HG02840 (cell line): ENCODE data around the gene CYP2A6.
"Not testable (repeated sequence)": the region's sequence is repeated elsewhere in the genome, so short reads cannot be mapped to it uniquely, and the experiment has no call there.

Experiments
- ATAC-seq: cut with Tn5 transposase; IDR thresholded peaks from one replicate; pipeline ENCODE4 v1.9.1; 2021; ENCODE audit warnings: mild to moderate bottlenecking, moderate library complexity, moderate number of reproducible peaks; ENCODE audit not compliant: unreplicated experiment, low FRiP score

The CYP2A6 gene

GRCh38 chr19:40852467-40853152 lies 2.4 kb upstream of the CYP2A6 start:
- ATAC-seq: not testable (repeated sequence)

GRCh38 chr19:40846722-40847121 lies 3.5 kb downstream of the CYP2A6 start:
- ATAC-seq: not testable (repeated sequence)

DNA sequence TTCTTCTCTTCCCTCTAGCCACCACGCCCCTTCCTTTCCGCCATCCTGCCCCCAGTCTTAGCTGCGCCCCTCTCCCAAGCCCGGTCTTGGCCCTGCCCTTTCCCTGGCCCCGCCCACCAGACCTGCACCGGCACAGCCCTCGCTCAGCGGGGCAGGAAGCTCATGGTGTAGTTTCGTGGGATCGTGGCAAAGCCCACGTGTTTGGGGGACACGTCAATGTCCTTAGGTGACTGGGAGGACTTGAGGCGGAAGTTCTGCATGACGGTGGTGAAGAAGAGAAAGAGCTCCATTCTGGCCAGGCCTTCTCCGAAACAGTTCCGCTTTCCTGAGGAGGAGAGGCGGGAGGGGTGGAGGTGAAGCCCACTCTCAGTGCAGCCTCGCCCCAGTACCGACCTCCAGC lies 6.6 kb downstream of the CYP2A6 start:
- ATAC-seq: not testable (repeated sequence)

GRCh38 chr19:40842997-40843652 lies 7.1 kb downstream of the CYP2A6 start:
- not testable (repeated sequence) for ATAC-seq

- not testable (repeated sequence) for ATAC-seq
These were observed 8.2 kb downstream of the CYP2A6 start for GRCh38 chr19:40842012-40842411.

GRCh38 chr19:40838477-40838876 lies 11.8 kb downstream of the CYP2A6 start:
- ATAC-seq: not testable (repeated sequence)

GRCh38 chr19:40836754-40837429 lies 13.4 kb downstream of the CYP2A6 start:
- ATAC-seq: no peak

GRCh38 chr19:40833728-40834533 lies 16.3 kb downstream of the CYP2A6 start:
- not testable (repeated sequence) for ATAC-seq

DNA sequence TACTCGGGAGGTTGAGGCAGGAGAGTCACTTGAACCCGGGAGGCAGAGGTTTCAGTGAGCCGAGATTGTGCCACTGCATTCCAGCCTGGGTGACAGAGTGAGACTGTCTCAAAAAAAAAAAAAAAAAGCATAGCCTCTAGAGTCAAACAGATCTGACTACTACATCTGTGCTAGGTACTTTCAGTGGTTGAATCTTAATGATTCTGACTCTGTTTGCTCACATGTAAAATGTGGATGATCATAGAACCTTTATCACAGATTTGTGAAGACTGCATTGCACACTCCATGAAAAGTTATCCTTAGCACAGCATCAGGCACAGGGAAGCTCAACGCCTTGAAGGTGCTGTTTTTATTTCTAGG lies 17.8 kb downstream of the CYP2A6 start:
- ATAC-seq: not testable (repeated sequence)

GRCh38 chr19:40831502-40832430 lies 18.5 kb downstream of the CYP2A6 start:
- ATAC-seq: no peak

GRCh38 chr19:40830741-40831140 lies 19.5 kb downstream of the CYP2A6 start:
- ATAC-seq: not testable (repeated sequence)

GRCh38 chr19:40829205-40829604 lies 21.0 kb downstream of the CYP2A6 start:
- no peak for ATAC-seq

GRCh38 chr19:40827386-40828247 lies 22.6 kb downstream of the CYP2A6 start:
- ATAC-seq: no peak

GRCh38 chr19:40826699-40827385 lies 23.4 kb downstream of the CYP2A6 start:
- ATAC-seq: not testable (repeated sequence)

DNA sequence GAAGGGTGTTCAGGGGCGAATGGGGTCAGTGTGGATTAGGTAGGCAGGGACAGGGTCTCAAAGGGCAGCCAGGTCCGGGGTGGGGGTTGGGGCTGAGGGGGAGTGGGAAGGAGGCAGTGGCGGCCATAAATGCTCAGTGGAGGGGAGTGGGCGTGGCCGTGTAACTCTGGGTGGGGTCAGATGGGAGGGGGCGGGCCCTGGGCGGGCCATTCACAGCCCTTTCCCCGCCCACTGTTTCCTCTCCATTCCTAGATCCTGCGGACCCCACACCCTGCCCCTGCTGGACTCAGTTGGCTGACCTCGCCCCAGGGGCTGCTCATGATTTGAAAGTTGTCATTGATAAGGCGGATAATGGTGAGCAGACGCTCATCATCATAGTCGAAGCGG lies 23.9 kb downstream of the CYP2A6 start:
- not testable (repeated sequence) for ATAC-seq

DNA sequence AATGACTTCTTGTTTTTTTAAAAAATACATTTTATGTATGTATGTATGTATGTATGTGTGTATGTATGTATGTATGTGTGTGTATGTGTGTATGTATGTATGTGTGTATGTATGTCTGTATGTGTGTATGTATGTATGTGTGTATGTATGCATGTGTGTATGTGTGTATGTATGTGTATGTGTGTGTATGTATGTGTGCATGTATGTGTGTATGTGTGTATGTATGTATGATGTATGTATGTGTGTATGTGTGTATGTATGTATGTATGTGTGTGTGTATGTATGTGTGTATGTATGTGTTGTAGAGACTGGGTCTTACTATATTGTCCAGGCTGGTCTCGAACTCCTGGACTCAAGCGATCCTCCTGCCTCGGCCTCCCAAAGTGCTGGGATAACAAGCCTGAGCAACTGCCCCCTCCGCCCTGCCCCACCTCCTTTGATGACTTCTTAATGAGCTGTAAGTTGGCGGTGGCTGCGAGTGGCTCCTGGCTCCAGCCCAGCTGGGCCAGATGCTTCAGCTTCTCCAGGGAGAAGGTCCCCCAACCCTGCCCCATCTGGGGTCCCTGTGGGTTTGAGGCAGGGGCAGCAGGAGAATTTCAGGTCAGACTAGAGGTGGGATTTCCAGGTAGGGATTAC lies 24.7 kb downstream of the CYP2A6 start:
- not testable (repeated sequence) for ATAC-seq

GRCh38 chr19:40824916-40825315 lies 25.3 kb downstream of the CYP2A6 start:
- ATAC-seq: not testable (repeated sequence)
